Measurements from ENCODE around the gene NHS.

DNA sequence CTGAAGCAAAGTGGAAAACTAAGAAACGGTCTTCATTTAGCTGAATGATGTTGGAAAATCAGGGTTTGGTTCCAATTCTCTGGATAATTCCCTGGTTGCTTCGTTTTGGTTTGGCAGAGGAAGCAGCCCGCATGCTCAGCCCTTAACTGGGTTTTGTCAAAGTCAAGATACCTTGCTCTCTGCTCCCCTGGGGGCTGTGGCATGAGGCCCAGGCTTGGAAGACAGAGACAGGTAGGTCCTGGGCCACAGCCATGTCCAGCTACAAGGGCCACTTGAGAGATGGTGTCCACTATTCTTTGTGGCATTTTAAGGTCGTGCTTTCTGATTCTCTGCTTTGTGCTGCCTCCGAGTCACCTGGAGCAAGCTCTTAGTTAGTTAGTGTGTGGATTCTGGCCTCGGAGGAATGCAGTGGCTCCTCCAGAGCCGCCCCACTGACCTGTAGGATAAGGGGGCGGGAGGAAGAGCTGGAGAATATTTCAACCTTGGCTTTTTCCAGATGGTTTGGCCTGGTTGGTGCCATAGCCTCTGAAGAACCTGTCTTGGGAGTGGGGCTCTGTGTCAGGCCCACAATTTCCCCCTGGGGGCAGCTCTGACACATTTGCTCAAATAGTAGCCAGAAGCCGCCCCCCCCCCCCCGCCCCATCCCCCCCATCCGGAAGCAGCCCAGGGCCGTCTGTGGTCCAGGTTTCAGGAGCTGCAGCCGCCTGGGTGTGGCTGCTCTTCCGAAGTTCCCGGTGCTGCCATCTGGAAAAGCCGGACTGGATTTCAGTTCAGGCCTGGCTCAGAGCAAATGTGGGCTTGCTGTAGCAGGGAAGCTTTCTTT is 147.1 kb downstream of the NHS start:
- TF ChIP-seq, protein P1, sequence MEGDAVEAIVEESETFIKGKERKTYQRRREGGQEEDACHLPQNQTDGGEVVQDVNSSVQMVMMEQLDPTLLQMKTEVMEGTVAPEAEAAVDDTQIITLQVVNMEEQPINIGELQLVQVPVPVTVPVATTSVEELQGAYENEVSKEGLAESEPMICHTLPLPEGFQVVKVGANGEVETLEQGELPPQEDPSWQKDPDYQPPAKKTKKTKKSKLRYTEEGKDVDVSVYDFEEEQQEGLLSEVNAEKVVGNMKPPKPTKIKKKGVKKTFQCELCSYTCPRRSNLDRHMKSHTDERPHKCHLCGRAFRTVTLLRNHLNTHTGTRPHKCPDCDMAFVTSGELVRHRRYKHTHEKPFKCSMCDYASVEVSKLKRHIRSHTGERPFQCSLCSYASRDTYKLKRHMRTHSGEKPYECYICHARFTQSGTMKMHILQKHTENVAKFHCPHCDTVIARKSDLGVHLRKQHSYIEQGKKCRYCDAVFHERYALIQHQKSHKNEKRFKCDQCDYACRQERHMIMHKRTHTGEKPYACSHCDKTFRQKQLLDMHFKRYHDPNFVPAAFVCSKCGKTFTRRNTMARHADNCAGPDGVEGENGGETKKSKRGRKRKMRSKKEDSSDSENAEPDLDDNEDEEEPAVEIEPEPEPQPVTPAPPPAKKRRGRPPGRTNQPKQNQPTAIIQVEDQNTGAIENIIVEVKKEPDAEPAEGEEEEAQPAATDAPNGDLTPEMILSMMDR (optimal IDR thresholded peaks at IDR 0.05 in 1 of 3, IDR thresholded peaks at IDR 0.05 in 1 of 3, conservative IDR thresholded peaks at IDR 0.05 in 1 of 3; ENCODE audit: extremely low read depth in 1 of 3, insufficient read depth in 2 of 3, low read length in 3 of 3), result no peak
- TF ChIP-seq EZH2 (IDR thresholded peaks at IDR 0.05; ENCODE audit: low read length), result no peak
